Endothelial cell of umbilical vein (primary cell): Measurements from ENCODE around the gene KRT78. TPM values are rescaled to one million over a fixed set of nuclear protein-coding genes. Genes with fewer than 3 reads are reported as not detected.

Experiments used
- BruUV-seq: library from RNA; stranded (reverse); fragments of 400-500 nt; replicated peaks from 2 replicates; lab custom pipeline; 2021; lab: Mats Ljungman, UMichigan
- CTCF ChIA-PET: fragments of 300-600, 350-600 bp; sonication (Branson Sonifier 250); formaldehyde crosslinking; loops from one replicate; lab custom pipeline; 2021; ENCODE audit warnings: antibody characterized with exemption, inconsistent platforms; lab: Charles Lee
- POLR2A ChIA-PET: fragments of 300-600, 350-600 bp; sonication (Branson Sonifier 250); formaldehyde crosslinking; loops from one replicate; lab custom pipeline; 2021; ENCODE audit warnings: antibody characterized with exemption, inconsistent platforms; lab: Charles Lee
- DNase-seq: peaks from one replicate; pipeline ENCODE4 v3.0.0-alpha.2; 2011; ENCODE audit warnings: low read depth, low spot score
- FAIRE-seq: peaks from 2 replicates; lab custom pipeline; 2011; peaks lifted over from hg19 to GRCh38; lab: Jason Lieb, UNC
- H2AFZ ChIP-seq: 2 replicates; pipeline ENCODE4 v1.6.0; 2012; ENCODE audit warnings: low read depth, low read length, control low read depth, inconsistent platforms
- H3K27ac ChIP-seq: 2 replicates; pipeline ENCODE4 v1.5.1; 2011; ENCODE audit warnings: low read depth, mild to moderate bottlenecking, control low read depth, low read length, moderate library complexity; ENCODE audit not compliant: insufficient read depth
- H3K27me3 ChIP-seq, 2 experiments: 2 replicates each; pipeline versions ENCODE4 v1.6.0 to v1.6.1; 2011; ENCODE audit warnings: low read length in 2 of 2, mixed read lengths in 1 of 2; ENCODE audit not compliant: control insufficient read depth in 2 of 2, insufficient read depth in 2 of 2
- H3K36me3 ChIP-seq, 2 experiments: 2 replicates in 1 of 2; 3 replicates in 1 of 2; pipeline ENCODE4 v1.5.1; 2011; ENCODE audit warnings: low read length in 2 of 2, mild to moderate bottlenecking in 1 of 2, moderate library complexity in 1 of 2; ENCODE audit not compliant: control insufficient read depth in 2 of 2, insufficient read depth in 2 of 2; ENCODE audit errors: extremely low read depth in 1 of 2
- H3K4me1 ChIP-seq: 3 replicates; pipeline ENCODE4 v1.5.1; 2011; ENCODE audit warnings: mild to moderate bottlenecking, low read length; ENCODE audit not compliant: control insufficient read depth, insufficient read depth; ENCODE audit errors: extremely low read depth
- H3K4me2 ChIP-seq: 2 replicates; pipeline ENCODE4 v1.6.1; 2011; ENCODE audit warnings: low read length, control low read depth, mixed read lengths; ENCODE audit not compliant: insufficient read depth
- H3K4me3 ChIP-seq, 3 experiments: fragments of 200-600 bp in 1 of 3; sonication (generic), shearing (Covaris generic) in 1 of 3; replicated peaks in 1 of 3; 2 replicates each; pipeline ENCODE4 v1.5.1; 2011 to 2016; ENCODE audit warnings: control low read depth in 3 of 3, low read length in 3 of 3, mild to moderate bottlenecking in 2 of 3, inconsistent platforms in 1 of 3, low read depth in 1 of 3, moderate library complexity in 1 of 3; ENCODE audit not compliant: insufficient read depth in 1 of 3
- H3K79me2 ChIP-seq: 2 replicates; pipeline ENCODE4 v1.6.0; 2012; ENCODE audit warnings: low read length, inconsistent platforms; ENCODE audit not compliant: control insufficient read depth, insufficient read depth
- H3K9ac ChIP-seq: replicated peaks from 2 replicates; pipeline ENCODE3; 2011; ENCODE audit warnings: low read length, control low read depth; ENCODE audit not compliant: insufficient read depth; ENCODE audit errors: extremely low read depth
- H3K9me1 ChIP-seq: replicated peaks from 3 replicates; pipeline ENCODE4 v1.6.0; 2011; ENCODE audit warnings: mild to moderate bottlenecking, low read length; ENCODE audit not compliant: control insufficient read depth, insufficient read depth; ENCODE audit errors: extremely low read depth
- H3K9me3 ChIP-seq: replicated peaks from 2 replicates; pipeline ENCODE4 v1.5.1; 2012; ENCODE audit warnings: low read length, inconsistent platforms; ENCODE audit not compliant: control insufficient read depth, insufficient read depth
- H4K20me1 ChIP-seq: replicated peaks from 2 replicates; pipeline ENCODE3; 2011; ENCODE audit warnings: mild to moderate bottlenecking, low read length; ENCODE audit not compliant: control insufficient read depth, insufficient read depth; ENCODE audit errors: extremely low read depth
- EZH2 ChIP-seq: IDR thresholded peaks from 2 replicates; pipeline ENCODE4 v1.6.1; 2012; ENCODE audit warnings: borderline replicate concordance, low read depth, mild to moderate bottlenecking, moderate library complexity, low read length, inconsistent platforms; ENCODE audit not compliant: severe bottlenecking
- FOS ChIP-seq: IDR thresholded peaks from 2 replicates; pipeline ENCODE4 v1.6.1; 2011; ENCODE audit warnings: mild to moderate bottlenecking, low read length, moderate library complexity, borderline replicate concordance; ENCODE audit not compliant: insufficient read depth
- GATA2 ChIP-seq: IDR thresholded peaks from 2 replicates; pipeline ENCODE4 v1.7.0; 2011; ENCODE audit warnings: low read depth, mild to moderate bottlenecking, moderate library complexity, mixed read lengths, low read length; ENCODE audit not compliant: insufficient read length, insufficient read depth
- JUN ChIP-seq: IDR thresholded peaks from 2 replicates; pipeline ENCODE4 v1.6.1; 2011; ENCODE audit warnings: borderline replicate concordance, low read depth; ENCODE audit not compliant: insufficient read length, insufficient read depth
- MAX ChIP-seq: IDR thresholded peaks from 2 replicates; pipeline ENCODE4 v1.6.1; 2011; ENCODE audit not compliant: insufficient read depth, insufficient read length
- MYC ChIP-seq: IDR thresholded peaks from one replicate; pipeline ENCODE4 v1.6.1; 2011; ENCODE audit warnings: mild to moderate bottlenecking, low read depth, low read length
- POLR2A ChIP-seq: IDR thresholded peaks from 2 replicates; pipeline ENCODE4 v1.6.1; 2012; ENCODE audit warnings: low read depth, mild to moderate bottlenecking, control low read depth, low read length
- POLR2AphosphoS5 ChIP-seq: IDR thresholded peaks from 2 replicates; pipeline ENCODE4 v1.6.1; 2012; ENCODE audit warnings: low read depth, mild to moderate bottlenecking, control low read depth, low read length, moderate library complexity; ENCODE audit not compliant: insufficient read depth
- dilution Hi-C: fragments of 300-500 bp; cut with MboI; formaldehyde crosslinking; loops from one replicate; pipeline ENCODE4 v1.15.0; 2019; ENCODE audit warnings: low sequenced_read_pairs; ENCODE audit not compliant: extremely low pct_ligation_motif_present
- intact Hi-C: fragments of 100-400 bp; cut with micrococcal nuclease; formaldehyde crosslinking; loops from one replicate; pipeline ENCODE4 v1.10.0; 2022
- polyA plus RNA-seq, 4 experiments: library from polyadenylated mRNA; depleted of rRNA in 3 of 4; stranded (reverse) in 3 of 4; unstranded in 1 of 4; fragments of >200 nt; gene quantifications; 2 replicates each; pipeline versions ENCODE4 v1.2.1 to v1.2.3, GENCODE V29; 2011 to 2012; ENCODE audit warnings: missing spikeins in 1 of 4
- total RNA-seq: library from RNA; stranded (reverse); gene quantifications from 2 replicates; pipeline ENCODE4 v1.2.3, GENCODE V29; 2021
- TF ChIP-seq, protein P1 (sequence below), 2 donors: IDR thresholded peaks; 1 replicate in 1 of 2; 2 replicates in 1 of 2; pipeline ENCODE4 v1.5.1; 2011; ENCODE audit warnings: low read length in 2 of 2, mild to moderate bottlenecking in 2 of 2, moderate library complexity in 2 of 2, control low read depth in 1 of 2, inconsistent platforms in 1 of 2, low read depth in 1 of 2; ENCODE audit not compliant: insufficient read depth in 1 of 2; ENCODE audit errors: extremely low read depth in 1 of 2

The KRT78 gene
- total and polyA plus RNA-seq, 2 donors (not counting 3 experiments of a cell fraction or from before 2014, with no cell fraction given) = not detected

DNA sequence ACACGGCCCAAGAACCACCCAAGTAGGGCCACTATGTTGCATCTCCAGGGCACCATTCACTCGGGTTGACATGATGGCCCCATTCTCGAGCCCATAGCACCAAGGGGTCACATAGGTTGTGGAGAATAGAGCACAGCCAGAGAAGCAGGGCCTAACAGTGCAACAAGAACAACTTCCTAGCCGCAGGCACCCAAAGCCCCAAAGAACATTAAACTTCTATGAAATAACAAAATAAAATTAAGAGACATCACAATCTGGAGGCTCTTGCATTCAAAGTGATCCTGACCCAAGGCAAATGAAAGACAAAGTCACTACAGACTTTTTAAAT, 36.8 kb downstream of the KRT78 start:
- Histone ChIP-seq H3K9me3 (no peaks in the 10 kb centered on the region), H3K79me2 (no peaks in the 10 kb centered on the region), H3K27ac (no peak overlapping the region), H3K27me3 (no peaks in the 10 kb centered on the region), H3K4me1 (no peaks in the 10 kb centered on the region), H3K9ac (no peak overlapping the region), H3K4me2 (no peak overlapping the region), H4K20me1 (no peaks in the 10 kb centered on the region), H3K4me3 (no peak overlapping the region), H3K9me1 (no peaks in the 10 kb centered on the region), H3K36me3 (no peaks in the 10 kb centered on the region), H2AFZ (no peak overlapping the region)
- intact Hi-C loops = no loop called here
- no peak for FAIRE-seq
- DNase-seq = no peak
- ChIA-PET CTCF (no interaction called here), POLR2A (no interaction called here)
- dilution Hi-C loops = no loop called here
- no TSS peak for BruUV-seq
- TF ChIP-seq GATA2 (no peak), MAX (no peak), POLR2A (no peak), FOS (no peak), POLR2AphosphoS5 (no peak), MYC (no peak), JUN (no peak), EZH2 (no peak)
- TF ChIP-seq, protein P1, sequence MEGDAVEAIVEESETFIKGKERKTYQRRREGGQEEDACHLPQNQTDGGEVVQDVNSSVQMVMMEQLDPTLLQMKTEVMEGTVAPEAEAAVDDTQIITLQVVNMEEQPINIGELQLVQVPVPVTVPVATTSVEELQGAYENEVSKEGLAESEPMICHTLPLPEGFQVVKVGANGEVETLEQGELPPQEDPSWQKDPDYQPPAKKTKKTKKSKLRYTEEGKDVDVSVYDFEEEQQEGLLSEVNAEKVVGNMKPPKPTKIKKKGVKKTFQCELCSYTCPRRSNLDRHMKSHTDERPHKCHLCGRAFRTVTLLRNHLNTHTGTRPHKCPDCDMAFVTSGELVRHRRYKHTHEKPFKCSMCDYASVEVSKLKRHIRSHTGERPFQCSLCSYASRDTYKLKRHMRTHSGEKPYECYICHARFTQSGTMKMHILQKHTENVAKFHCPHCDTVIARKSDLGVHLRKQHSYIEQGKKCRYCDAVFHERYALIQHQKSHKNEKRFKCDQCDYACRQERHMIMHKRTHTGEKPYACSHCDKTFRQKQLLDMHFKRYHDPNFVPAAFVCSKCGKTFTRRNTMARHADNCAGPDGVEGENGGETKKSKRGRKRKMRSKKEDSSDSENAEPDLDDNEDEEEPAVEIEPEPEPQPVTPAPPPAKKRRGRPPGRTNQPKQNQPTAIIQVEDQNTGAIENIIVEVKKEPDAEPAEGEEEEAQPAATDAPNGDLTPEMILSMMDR (IDR thresholded peaks at IDR 0.05; ENCODE audit: extremely low read depth in 1 of 2, insufficient read depth in 1 of 2, low read depth in 1 of 2, low read length in 2 of 2) = no peak
